Tibial nerve (tissue), 3 donors: ENCODE results near the gene FANCL.

Source experiments
- CTCF ChIP-seq, 5 experiments: fragments of 200-600 bp in 3 of 5; fragments of 450-650 bp in 2 of 5; sonication (generic) in 3 of 5; IDR thresholded peaks; one replicate each; pipeline ENCODE4 v1.5.1; 2016 to 2019; ENCODE audit warnings: antibody characterized with exemption in 5 of 5, mild to moderate bottlenecking in 3 of 5, moderate library complexity in 2 of 5
- POLR2A ChIP-seq, 2 donors: fragments of 450-650 bp; IDR thresholded peaks; one replicate each; pipeline ENCODE4 v1.6.1; 2017; ENCODE audit warnings: antibody characterized with exemption in 2 of 2, mild to moderate bottlenecking in 2 of 2, moderate library complexity in 2 of 2

GRCh38 chr2:58239243-58239925, 1.7 kb downstream of the FANCL start:
- TF ChIP-seq POLR2A (IDR thresholded peaks at IDR 0.05) (no peak), CTCF (IDR thresholded peaks at IDR 0.05) (no peak)
